CD1c-positive myeloid dendritic cell (primary cell): Measurements from ENCODE around the gene G0S2.

Source experiments
- DNase-seq: peaks from one replicate; pipeline ENCODE4 v3.0.0-alpha.2; 2016; ENCODE audit errors: extremely low spot score

G0S2 gene

GRCh38 chr1:209717818-209718217, 42.6 kb downstream of the G0S2 start:
- DNase-seq = no peak

GRCh38 chr1:209720326-209720725, 45.1 kb downstream of the G0S2 start:
- DNase-seq = no peak

GRCh38 chr1:209720826-209721225, 45.6 kb downstream of the G0S2 start:
- no peak for DNase-seq

- peak; percentile 46 for DNase-seq
Measured at GRCh38 chr1:209721323-209721722, 46.1 kb downstream of the G0S2 start.

- DNase-seq = no peak
Measured at GRCh38 chr1:209723265-209723664, 48.1 kb downstream of the G0S2 start.

GRCh38 chr1:209723756-209724693, 48.8 kb downstream of the G0S2 start:
- DNase-seq = no peak
